Subcutaneous abdominal adipose tissue (tissue), 5 donors: ENCODE results near the gene CORIN.
"Not testable (repeated sequence)": the region's sequence is repeated elsewhere in the genome, so short reads cannot be mapped to it uniquely, and the experiment has no call there.

Experiments used
- H3K27ac ChIP-seq: one replicate; pipeline ENCODE4 v1.7.0; 2013; ENCODE audit warnings: low read depth, mild to moderate bottlenecking, inconsistent platforms, low read length, moderate library complexity
- H3K27me3 ChIP-seq, 5 donors: one replicate each; pipeline ENCODE4 v1.7.0; 2013; ENCODE audit warnings: low read length in 5 of 5, inconsistent platforms in 1 of 5; ENCODE audit not compliant: control insufficient read depth in 5 of 5, insufficient read depth in 4 of 5
- H3K36me3 ChIP-seq, 5 donors: one replicate each; pipeline ENCODE4 v1.7.0; 2013; ENCODE audit warnings: low read length in 5 of 5; ENCODE audit not compliant: control insufficient read depth in 5 of 5, insufficient read depth in 5 of 5
- H3K4me1 ChIP-seq, 5 donors: one replicate each; pipeline ENCODE4 v1.7.0; 2013; ENCODE audit warnings: low read length in 5 of 5, mild to moderate bottlenecking in 3 of 5, moderate library complexity in 1 of 5; ENCODE audit not compliant: control insufficient read depth in 5 of 5, insufficient read depth in 5 of 5
- H3K4me3 ChIP-seq, 5 donors: one replicate each; pipeline ENCODE4 v1.7.0; 2013; ENCODE audit warnings: low read length in 5 of 5, low read depth in 1 of 5
- H3K9ac ChIP-seq, 5 donors: one replicate each; pipeline ENCODE4 v1.7.0; 2013; ENCODE audit warnings: low read length in 5 of 5, mild to moderate bottlenecking in 4 of 5, moderate library complexity in 3 of 5
- H3K9me3 ChIP-seq, 5 donors: one replicate each; pipeline ENCODE4 v1.7.0; 2013; ENCODE audit warnings: low read length in 5 of 5; ENCODE audit not compliant: control insufficient read depth in 5 of 5
- donor health status: healthy.
- donor health status: healthy.
- donor health status: healthy.
- donor health status: healthy.
- donor health status: healthy.

CORIN gene

DNA sequence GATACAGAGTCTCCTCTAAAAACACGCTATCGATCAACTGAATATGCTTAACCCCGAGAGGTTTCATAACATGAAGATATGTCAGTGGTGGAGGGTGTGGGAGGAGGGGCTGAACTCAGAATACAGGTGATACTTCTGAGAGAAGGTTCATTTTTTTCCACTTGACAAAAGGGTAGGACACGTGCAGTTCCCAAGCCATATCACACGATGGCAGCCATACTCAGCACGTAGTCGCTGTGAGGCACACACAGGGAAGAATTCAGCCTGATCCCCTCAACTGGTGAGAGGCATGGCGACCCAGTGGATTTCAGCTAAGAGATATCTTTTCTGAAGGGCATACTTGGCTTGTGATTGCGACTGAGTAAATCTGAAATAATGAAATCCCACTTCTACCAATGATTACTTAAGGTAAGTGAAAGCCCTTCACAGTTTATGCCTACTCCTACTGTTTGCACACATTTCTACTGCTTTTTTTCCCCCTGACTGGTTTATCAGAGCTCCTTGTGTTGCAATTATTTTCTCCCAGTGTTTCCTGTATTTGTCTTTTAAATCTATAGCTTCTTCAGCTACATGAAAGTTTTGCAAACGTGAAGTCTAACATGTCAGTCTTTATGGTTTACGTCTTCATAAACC lies 133.1 kb downstream of the CORIN start:
- H3K9me3 ChIP-seq: no peaks in the 10 kb centered on the region
- H3K4me1 ChIP-seq: peaks cover 0 to 17% (median 5%) of the 10 kb centered on the region in 5 donors
- no peak overlapping the region for H3K4me3 ChIP-seq
- H3K27ac ChIP-seq: no peak overlapping the region
- H3K27me3 ChIP-seq: peaks cover 0 to 2% (median 0%) of the 10 kb centered on the region in 5 donors
- H3K36me3 ChIP-seq: no peaks in the 10 kb centered on the region
- H3K9ac ChIP-seq: peak overlapping the region in 1 of 5 donors; percentile 46

- no peak overlapping the region for H3K4me3 ChIP-seq
- H3K9me3 ChIP-seq: no peaks in the 10 kb centered on the region
- peaks cover 0 to 10% (median 5%) of the 10 kb centered on the region in 5 donors for H3K4me1 ChIP-seq
- H3K36me3 ChIP-seq: no peaks in the 10 kb centered on the region
- H3K9ac ChIP-seq: no peak overlapping the region
- H3K27me3 ChIP-seq: peaks cover 0 to 2% (median 0%) of the 10 kb centered on the region in 5 donors
- H3K27ac ChIP-seq: no peak overlapping the region
Observed at GRCh38 chr4:47703956-47704355, 133.9 kb downstream of the CORIN start.

- H3K4me1 ChIP-seq: peaks cover 0 to 10% (median 5%) of the 10 kb centered on the region in 5 donors
- no peak overlapping the region for H3K27ac ChIP-seq
- H3K36me3 ChIP-seq: no peaks in the 10 kb centered on the region
- H3K9me3 ChIP-seq: no peaks in the 10 kb centered on the region
- H3K4me3 ChIP-seq: no peak overlapping the region
- H3K27me3 ChIP-seq: peaks cover 0 to 2% (median 0%) of the 10 kb centered on the region in 5 donors
- no peak overlapping the region for H3K9ac ChIP-seq
Observed at GRCh38 chr4:47703008-47703407, 134.9 kb downstream of the CORIN start.

DNA sequence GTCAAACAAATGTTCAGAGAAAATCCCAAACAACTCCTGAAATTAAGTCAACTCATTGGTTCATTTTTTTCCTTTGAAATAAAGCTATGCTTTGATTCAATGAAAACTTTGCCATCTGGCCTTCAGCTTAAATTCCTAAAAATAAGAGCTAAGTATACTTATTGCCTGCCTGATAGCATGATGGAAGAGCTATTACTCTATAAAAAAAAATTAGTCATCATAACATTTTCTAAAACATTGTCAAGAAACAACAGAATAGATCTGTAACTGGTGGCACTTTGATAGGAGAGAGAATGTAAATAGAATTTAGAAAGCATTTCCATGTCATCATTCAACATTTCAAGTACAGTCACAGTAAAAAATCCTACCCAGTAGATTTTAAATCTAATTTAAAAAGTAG lies 136.6 kb downstream of the CORIN start:
- H3K9me3 ChIP-seq: no peaks in the 10 kb centered on the region
- H3K27me3 ChIP-seq: peaks cover 0 to 2% (median 0%) of the 10 kb centered on the region in 5 donors
- peaks cover 0 to 10% (median 5%) of the 10 kb centered on the region in 5 donors for H3K4me1 ChIP-seq
- no peak overlapping the region for H3K4me3 ChIP-seq
- H3K36me3 ChIP-seq: no peaks in the 10 kb centered on the region
- H3K9ac ChIP-seq: no peak overlapping the region
- H3K27ac ChIP-seq: no peak overlapping the region

GRCh38 chr4:47698837-47699236 lies 139.0 kb downstream of the CORIN start:
- H3K27ac ChIP-seq: no peak overlapping the region
- H3K9ac ChIP-seq: no peak overlapping the region
- H3K4me3 ChIP-seq: no peak overlapping the region
- peaks cover 0 to 5% (median 0%) of the 10 kb centered on the region in 5 donors for H3K4me1 ChIP-seq
- no peaks in the 10 kb centered on the region for H3K36me3 ChIP-seq
- no peaks in the 10 kb centered on the region for H3K9me3 ChIP-seq
- peaks cover 0 to 2% (median 0%) of the 10 kb centered on the region in 5 donors for H3K27me3 ChIP-seq

DNA sequence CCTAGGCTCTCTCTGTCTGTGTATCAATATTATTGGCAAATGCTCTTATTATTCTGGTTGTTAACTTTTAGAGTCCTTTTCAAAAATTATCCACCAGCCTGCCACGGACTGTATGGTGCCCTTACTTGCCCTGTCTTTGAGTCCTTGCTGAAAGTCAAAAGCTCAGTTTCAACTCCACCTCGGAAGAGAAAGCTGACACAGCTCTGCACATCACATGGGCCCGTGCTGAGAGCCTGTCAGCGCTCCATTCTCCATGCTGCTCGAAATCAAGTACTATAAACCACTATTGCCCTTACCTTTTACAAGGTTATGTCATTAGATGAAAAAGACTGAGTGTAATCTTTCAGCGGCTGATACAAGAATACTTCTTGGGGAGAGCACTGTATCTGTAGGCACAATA lies 141.0 kb downstream of the CORIN start:
- Histone ChIP-seq H3K9ac (no peak overlapping the region), H3K27me3 (peaks cover 0 to 2% (median 0%) of the 10 kb centered on the region in 5 donors), H3K36me3 (no peaks in the 10 kb centered on the region), H3K4me1 (peaks cover 0 to 5% (median 0%) of the 10 kb centered on the region in 5 donors), H3K27ac (no peak overlapping the region), H3K9me3 (no peaks in the 10 kb centered on the region), H3K4me3 (no peak overlapping the region)

DNA sequence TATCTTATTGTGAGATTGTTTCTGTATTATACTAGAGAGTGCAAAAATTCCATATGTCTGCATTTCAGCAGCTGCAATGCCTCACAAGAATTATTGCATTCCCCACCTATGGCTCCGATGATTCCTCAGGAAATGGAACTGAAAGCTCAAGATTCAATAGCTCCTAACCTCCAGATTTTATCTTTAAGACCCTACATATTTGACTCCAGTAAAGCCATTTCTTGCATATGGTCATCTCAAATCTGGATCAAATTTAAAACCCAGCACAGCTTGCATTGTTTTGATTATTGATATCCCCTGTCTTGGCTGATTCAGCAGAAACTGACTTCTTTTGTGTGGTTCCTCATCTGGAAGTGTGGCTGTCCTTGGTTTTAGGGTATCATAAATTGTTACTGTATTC lies 142.6 kb downstream of the CORIN start:
- no peak overlapping the region for H3K9ac ChIP-seq
- H3K36me3 ChIP-seq: no peaks in the 10 kb centered on the region
- H3K4me3 ChIP-seq: no peak overlapping the region
- no peak overlapping the region for H3K27ac ChIP-seq
- no peaks in the 10 kb centered on the region for H3K4me1 ChIP-seq
- H3K27me3 ChIP-seq: peaks cover 0 to 2% (median 0%) of the 10 kb centered on the region in 5 donors
- no peaks in the 10 kb centered on the region for H3K9me3 ChIP-seq

DNA sequence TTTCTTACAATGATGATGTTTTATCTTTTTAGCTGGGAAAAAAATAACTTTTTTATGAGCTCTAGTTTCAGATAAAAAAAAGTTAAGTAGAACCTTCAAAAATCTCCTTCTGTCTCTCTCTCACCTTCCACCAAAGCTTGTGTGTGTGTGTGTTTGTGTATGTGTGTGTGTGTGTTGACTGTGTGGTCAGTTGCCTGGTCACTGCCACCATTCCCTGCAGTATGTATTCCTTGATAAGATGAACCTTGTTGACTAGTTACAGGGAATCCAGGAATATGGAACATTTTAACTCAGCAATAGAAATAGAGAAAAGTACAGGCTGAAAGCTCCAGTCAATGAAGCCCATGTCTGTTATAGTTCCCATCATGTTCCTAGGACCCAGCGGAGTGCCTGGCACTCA lies 143.5 kb downstream of the CORIN start:
- H3K9ac ChIP-seq: no peak overlapping the region
- no peaks in the 10 kb centered on the region for H3K4me1 ChIP-seq
- H3K27ac ChIP-seq: no peak overlapping the region
- no peaks in the 10 kb centered on the region for H3K36me3 ChIP-seq
- H3K27me3 ChIP-seq: peaks cover 0 to 2% (median 0%) of the 10 kb centered on the region in 5 donors
- H3K4me3 ChIP-seq: no peak overlapping the region
- no peaks in the 10 kb centered on the region for H3K9me3 ChIP-seq

- Histone ChIP-seq H3K4me1 (no peaks in the 10 kb centered on the region), H3K27me3 (no peaks in the 10 kb centered on the region), H3K9ac (no peak overlapping the region), H3K27ac (no peak overlapping the region), H3K36me3 (no peaks in the 10 kb centered on the region), H3K9me3 (no peaks in the 10 kb centered on the region), H3K4me3 (no peak overlapping the region)
Observed at GRCh38 chr4:47692691-47693090, 145.2 kb downstream of the CORIN start.

DNA sequence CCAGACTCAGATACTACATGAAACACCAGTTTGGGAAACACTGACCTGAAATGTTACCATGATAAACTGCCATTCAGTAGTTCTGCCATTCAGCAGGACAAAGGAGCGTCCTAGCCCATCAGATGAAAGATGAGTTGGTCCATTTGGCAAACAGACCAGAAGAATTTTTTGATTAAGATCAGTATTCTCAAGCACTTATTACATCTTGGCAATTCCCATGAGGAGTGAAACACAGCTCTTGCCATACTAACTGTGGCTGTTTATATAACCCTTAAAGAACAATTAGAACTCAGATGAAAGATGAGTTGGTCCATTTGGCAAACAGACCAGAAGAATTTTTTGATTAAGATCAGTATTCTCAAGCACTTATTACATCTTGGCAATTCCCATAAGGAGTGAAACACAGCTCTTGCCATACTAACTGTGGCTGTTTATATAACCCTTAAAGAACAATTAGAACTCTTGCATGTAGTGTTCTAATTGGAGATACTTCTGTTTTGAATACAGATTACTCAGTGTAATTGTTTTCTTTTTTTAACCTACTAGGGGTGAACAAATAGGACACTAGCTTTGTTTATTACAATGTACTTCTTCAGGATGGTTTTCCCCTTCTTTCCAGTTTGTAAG lies 146.0 kb downstream of the CORIN start:
- H3K36me3 ChIP-seq, H3K4me1 ChIP-seq, H3K4me3 ChIP-seq, H3K27ac ChIP-seq, H3K27me3 ChIP-seq, H3K9ac ChIP-seq, H3K9me3 ChIP-seq: not testable (repeated sequence)
